GM12872 (cell line): ENCODE measurements around the gene OPA1.

Source experiments
- CTCF ChIP-seq: IDR thresholded peaks from 3 replicates; pipeline ENCODE4 v1.5.1; 2011; ENCODE audit warnings: low read depth, mild to moderate bottlenecking, low read length, moderate library complexity; ENCODE audit not compliant: insufficient read depth

The OPA1 gene

GRCh38 chr3:193688834-193689714 is 96.1 kb downstream of the OPA1 start:
- TF ChIP-seq CTCF, result no peak

- no peak for TF ChIP-seq CTCF
These were observed 100.8 kb downstream of the OPA1 start for GRCh38 chr3:193693774-193694173.

- no peak for TF ChIP-seq CTCF
These were observed 109.1 kb downstream of the OPA1 start for GRCh38 chr3:193701953-193702635.

GRCh38 chr3:193702967-193703366 is 110.0 kb downstream of the OPA1 start:
- TF ChIP-seq CTCF, result no peak

GRCh38 chr3:193704431-193704830 is 111.4 kb downstream of the OPA1 start:
- no peak for TF ChIP-seq CTCF

- TF ChIP-seq CTCF, result no peak
These were observed 115.3 kb downstream of the OPA1 start for GRCh38 chr3:193708270-193708669.

GRCh38 chr3:193710286-193711165 is 117.5 kb downstream of the OPA1 start:
- TF ChIP-seq CTCF, result no peak
